Activated gamma-delta T cell treated with anti-CD3 and anti-CD28 coated beads, Interleukin-2, amount 50 U/mL, for 16 hours (primary cell): Measurements from ENCODE around the gene RPS14.

Experiments used
- DNase-seq: peaks from one replicate; pipeline ENCODE4 v3.0.0-alpha.2; 2020; ENCODE audit warnings: low read depth

The RPS14 gene

DNA sequence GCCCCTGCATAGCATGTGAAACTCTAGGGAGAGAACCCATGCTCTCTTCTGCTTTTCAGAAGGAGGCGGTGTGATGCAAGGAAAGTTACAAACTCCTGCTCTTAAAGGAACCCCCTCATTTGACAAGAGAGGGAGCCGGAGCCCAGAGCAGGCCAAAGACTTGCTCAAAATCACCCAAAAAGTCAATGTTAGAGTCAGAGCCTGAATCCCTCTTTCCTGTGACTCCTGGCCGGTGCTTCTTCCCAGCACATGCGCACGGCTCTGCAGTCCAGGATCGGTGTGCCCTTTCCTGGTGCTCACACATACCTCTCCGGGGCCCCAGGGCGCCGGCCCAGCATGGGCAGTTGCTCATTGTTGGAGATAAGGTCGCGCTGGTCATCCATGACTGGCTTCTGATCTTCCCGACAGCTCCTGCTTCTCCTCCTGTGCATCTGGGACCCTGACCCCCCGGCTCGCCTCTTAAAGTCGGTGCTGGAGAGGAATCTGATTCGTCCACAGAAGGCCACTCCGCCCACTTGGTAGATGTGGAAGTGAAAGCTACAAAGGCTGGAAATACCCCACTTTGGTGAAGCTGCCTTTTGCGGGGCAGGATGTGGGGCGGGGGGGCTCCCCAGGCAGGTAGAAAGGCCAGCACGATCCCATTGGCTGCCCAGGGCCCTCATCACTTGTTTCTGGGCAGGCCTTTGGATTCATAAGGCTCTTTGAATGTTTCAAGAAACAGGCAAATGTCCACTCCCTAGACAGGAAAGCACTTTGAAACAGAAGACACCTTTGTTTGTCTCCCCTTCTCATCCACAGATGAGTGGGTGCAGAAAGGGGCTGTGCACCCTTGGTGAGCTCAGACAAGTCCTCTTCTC lies 37.0 kb downstream of the RPS14 start, which contains the start of gene CD74:
CD74 (minus strand) TSS at position 592 of the 857 bp plus-strand sequence; CDS start at position 431, 161 bp downstream.
- peak; percentile 91 for DNase-seq

DNA sequence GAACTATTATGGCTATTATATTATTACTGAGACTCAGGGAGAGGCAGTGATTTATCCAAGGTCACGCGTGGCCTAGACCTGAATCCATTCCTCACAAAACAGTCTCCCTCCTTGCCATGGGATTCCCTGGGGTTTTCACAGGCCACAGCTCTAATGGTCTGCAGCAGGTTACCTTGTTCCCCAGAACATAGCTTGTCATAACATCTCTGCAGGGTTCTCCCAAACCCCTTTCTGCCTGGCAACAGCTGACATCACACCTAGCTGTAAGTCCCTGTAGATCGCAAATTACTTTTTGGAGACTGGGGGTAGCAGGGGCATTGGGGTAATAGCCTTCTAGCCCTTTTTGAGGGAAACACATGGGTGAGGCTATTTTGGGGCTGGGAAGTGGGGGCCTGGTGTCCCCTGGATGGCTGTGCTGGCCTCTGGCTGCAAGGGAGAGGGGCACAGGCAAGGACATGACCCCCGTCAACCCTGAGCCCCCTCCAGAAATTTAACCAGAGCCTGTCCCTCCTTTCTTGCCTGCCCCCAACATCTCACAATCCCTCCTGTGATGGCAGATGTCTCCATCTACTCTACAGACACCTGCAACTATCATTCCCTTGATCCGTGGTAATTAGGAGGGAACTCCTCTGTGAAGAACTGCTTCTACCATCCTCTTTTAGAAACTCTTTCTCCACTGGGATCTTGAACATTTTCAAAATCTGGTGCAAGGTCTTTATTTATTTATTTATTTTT lies 38.1 kb downstream of the RPS14 start:
- DNase-seq = peak; percentile 45

DNA sequence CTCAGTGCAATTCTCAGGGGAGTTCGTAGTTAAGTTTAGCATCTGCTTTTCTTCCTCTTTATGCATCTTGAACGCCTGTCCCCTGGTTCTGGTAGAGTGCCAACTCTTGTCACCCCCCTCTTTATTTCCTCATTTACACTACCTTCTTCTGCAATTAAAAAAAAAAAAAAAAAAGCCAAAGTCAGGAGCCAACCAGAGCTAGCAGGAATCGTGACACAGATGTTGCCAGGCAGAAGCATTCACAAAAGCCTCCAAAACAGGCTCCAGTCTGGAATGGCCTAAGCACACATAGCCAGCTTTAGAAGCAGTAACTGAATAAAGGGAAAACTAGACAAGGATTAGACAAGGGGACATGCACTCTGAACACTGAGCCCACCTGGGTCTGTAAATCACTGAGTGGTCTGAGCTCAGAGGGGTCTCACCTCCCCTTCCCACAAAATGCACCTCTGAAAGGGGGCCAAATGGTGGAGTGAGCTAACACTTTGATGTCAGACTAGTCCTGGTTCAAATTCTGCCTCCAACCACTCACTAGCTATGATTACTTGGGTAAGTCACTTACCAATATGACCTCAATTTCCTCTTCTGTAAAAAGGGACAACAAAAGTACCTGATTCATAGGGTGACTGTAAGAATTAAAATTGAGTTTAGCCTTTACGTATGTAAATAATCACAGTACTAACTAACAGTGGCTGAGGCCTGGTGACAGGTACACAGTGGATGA lies 38.9 kb downstream of the RPS14 start:
- no peak for DNase-seq

DNA sequence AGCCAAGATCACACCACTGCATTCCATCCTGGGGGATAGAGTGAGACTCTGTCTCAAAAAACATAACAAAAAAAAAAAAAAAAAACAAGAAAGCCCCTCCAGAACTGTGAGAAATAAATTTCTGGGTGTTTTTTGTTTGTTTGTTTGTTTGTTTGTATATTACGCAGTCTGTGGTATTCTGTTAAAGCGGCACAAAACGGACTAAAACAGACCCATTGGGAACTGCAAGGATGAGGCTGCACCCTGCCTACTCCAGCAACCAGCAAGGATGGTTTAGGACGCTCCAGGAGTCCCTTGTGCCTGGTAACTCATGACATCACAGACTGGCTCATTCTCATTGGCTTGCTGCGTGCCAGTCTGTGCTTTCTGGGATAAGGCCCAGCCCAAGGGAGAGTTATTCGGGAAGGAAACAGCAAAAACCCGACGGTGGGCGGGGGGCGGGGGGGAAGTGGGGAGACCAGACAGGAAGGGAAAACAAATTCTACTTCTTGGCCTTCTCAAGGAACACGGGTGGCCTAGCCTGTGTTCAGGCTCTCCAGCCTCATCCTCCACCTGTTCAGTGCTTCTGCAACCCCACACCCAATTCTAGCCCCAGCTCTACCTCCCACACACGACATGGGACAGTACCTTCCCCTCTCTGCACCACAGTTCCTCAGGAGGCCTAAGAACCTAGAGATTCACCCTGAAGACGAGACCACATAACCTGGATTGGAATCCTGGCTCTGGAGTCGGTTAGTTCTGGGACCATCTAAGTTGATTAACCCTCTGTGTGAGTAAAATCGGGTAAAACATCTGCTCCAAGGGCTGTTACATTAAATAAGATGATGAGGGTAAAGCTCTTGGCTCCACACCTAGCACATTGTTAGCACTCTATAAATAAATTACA lies 39.7 kb downstream of the RPS14 start:
- DNase-seq = no peak

DNA sequence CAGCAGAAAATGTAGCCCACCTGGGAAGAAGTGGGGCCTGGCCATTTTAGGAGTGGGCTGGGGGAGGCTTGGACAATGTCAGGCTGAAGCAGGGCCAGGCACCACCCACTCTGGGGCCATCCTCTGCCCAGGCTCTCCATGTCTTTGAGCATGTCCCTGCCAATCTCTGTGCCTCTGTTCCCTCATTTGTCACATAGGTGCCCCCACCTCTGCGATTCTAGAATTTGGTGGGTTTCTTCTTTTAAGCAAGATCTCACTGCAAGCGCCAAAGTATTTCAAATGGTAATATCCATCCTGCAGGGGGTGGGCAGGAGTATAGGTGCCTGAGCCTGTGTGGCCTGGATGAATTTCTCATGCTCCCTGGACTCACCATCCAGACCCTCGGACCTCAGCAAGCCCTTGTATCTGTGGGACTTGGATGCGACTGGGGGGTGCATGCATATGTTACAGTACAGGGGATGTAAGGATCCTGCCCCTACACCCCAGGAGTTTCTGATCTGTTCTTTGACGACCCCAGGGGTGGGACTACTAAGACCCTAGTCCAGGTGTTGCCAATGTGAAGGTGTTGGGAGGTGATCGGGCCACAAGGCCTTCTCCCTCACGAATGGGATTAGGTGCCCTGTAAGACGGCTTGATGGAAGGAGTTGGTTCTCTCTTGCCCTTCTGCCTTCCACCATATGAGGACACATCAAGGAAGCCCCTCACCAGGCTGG lies 41.2 kb downstream of the RPS14 start:
- no peak for DNase-seq

DNA sequence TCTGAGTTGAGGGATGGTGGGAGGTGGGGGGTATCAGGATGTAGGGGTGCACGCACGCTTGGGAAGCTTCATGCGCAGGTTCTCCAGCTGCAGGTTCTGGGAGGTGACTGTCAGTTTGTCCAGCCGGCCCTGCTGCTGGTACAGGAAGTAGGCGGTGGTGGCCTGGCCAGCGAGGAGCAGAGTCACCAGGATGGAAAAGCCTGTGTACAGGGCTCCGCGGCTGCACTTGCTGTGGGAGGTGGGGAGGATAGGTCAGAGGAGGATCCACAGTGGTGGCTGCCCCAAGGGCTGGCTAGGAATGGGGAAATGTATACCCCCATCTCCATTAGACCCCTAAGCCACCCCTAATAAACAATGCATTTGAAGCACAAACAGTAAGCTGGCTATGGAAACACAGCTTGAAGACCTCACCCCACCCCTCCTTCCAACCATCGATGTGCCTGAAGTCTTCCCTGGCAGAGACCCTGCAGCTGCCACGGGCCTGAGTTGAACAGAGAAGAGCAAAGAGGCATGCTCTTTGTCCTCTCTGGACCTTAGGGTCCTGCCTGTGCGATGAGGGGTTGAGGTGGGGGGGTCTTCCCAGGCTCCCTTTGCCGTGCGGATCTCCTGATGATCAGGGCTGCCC lies 42.3 kb downstream of the RPS14 start:
- no peak for DNase-seq

DNA sequence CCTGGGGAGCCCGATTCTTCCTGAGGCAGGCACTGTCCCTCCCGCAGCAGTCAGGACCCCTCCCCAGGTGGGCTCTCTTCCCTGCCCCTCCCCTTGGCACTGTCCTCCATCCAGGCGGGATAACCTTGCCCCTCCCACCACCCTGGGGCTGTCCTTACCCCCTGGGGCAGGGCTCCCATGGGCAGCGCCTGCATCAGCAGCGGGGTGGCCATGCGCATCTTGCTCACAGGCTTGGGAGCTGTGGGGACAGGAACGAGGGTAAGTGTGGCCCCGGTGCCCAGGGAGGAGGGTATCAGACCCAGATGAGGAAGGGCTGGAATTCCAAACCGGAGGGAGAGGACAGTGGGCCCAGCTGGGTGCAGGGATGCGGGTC lies 42.8 kb downstream of the RPS14 start:
- no peak for DNase-seq

DNA sequence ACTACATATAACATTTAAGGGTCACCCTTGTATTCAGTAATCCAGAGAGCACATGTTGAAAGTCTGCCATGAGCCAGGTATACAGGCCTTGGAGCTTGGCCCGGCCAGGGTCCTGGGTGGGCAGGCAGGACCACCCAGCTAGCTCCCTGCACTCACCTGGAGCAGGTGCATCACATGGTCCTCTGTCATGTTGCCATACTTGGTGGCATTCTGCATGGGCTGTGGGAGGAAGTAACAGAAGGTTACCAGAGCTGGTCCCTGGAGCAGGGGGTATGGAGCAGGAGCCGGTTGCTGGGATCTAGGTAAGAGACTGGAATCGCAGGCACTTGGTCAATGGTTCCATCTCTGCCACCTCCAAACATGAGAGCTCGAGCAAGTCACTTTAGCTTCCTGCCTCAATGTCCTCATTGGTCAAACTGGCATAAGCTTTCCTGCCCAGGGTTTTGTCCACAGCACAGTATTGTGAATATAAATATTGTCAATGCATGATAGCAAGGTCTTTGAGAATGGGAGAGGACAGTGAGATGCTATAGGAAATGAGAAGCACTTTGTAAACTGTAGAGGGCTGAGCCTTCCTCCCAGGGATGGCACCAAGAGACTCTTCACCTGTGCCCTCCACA lies 43.3 kb downstream of the RPS14 start:
- DNase-seq = no peak

DNA sequence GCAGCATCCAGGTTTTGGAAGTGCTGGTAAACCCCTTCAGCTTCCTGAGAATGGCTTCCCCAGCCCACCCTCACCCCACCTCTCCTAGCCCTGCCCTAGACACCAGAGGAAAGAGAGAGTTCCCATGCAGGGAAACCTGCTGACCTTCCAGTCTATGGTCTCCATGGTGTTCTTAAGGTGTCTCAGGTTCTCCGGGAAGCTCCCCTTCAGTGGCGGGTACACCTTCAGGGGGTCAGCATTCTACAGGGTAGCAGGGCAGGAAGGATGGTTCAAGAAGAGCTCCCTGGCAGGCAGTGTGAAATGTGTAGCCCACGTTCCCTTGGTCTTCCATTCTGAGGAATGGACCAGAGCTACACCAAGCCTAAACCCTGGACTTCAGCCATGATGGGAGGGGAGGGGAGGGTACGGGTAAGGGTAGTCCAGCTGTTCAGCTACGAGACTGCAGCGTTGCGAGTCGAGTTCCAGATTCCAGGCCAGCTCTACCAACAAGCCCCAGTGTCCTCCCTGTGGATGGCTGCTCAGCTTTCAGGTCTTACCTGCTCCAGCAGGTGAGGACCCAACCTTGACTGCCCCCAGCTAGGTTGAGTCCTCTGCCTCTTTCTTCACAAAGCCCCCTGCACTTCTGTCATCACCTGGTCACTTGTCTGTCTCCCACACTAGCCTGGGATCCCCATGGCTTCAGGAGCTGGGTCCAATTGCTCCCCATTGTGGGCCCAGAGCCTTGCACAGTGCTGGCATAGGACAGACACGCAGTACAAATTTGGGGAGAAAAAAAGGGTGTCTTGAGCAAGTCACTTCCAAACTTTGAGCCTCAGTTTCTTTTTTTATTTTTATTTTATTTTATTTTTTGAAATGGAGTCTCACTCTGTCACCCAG lies 44.4 kb downstream of the RPS14 start:
- no peak for DNase-seq

DNA sequence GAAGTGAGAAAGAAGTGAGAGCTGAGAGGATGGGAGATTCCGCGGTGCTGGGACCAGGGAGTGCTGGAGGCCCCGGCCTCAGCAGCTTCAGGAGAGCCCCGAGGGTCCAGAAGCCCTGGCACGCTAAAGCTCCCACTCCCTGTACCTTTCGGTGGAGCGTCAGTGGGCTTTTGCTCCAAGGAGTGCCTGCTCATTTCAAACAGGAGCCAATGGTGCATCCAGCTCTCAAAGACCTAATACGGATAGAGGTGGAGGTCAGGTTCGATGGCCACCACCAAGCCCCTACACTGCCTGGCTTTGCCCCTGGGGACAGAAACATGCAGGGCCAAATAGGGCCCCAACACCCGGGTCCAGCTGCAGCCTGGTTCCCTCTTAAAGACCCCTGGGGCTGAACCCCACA lies 45.0 kb downstream of the RPS14 start:
- no peak for DNase-seq

DNA sequence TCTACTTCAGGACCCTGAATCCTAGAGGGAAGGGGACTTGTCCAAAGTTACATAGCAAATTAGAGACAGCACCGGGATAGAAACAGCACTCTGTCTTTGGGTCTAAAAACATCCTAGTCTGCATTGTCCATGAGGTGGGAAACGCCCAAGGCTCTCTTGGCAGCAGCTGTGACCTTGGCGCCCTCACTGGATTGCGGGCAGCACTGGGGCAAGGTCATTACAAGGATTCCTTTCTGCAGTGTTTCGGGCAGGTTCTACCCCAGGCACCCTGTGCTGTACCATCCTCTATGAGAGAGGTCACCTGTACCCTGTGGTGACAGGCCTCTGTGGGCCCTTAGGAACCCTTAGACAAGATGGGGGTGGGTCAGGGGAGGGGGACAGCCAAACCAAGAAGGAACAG lies 45.4 kb downstream of the RPS14 start:
- no peak for DNase-seq

DNA sequence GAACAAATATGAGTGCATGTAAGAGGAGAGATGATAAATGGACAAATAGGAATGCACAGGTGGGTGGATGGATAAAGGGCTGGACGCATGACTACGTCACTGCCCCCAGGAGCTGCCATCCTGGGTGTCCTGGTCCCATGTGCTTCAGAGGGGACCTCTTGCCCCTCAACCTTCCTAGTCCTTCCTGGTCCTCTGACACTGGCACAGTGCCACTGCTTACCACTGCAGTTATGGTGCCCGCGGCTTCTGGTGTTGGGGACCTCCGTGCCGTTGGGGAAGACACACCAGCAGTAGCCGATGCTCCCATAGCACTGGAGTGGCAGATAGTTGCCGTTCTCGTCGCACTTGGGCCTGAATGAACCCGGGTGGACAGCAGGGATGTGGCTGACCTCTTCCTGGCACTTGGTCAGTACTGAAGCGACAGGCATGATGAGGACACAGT lies 46.6 kb downstream of the RPS14 start:
- no peak for DNase-seq

DNA sequence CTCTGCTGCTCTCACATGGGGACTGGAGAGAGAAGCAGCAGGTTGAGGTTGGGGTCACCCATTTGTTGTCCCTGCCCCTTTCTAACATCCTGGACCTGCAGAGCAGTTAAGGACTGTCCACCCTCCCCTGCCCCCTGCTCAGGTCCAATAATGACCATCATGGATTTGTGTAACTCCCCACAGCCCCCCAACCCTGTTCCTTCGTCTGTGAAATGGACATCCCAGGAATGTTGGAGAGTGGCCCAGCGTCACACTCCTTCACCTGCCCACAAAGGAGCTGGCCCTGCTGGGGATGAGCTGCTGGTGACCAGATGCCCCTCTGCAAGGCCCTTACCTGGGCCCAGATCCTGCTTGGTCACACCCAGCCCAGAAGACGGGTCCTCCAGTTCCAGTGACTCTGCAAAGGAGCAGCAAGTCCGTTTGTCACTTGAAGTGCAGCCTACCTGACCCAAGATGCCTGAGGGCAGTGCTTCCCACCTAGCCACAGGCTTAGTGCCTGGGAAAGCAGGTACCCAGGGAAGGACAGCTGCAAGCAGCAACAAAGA lies 47.2 kb downstream of the RPS14 start:
- no peak for DNase-seq

DNA sequence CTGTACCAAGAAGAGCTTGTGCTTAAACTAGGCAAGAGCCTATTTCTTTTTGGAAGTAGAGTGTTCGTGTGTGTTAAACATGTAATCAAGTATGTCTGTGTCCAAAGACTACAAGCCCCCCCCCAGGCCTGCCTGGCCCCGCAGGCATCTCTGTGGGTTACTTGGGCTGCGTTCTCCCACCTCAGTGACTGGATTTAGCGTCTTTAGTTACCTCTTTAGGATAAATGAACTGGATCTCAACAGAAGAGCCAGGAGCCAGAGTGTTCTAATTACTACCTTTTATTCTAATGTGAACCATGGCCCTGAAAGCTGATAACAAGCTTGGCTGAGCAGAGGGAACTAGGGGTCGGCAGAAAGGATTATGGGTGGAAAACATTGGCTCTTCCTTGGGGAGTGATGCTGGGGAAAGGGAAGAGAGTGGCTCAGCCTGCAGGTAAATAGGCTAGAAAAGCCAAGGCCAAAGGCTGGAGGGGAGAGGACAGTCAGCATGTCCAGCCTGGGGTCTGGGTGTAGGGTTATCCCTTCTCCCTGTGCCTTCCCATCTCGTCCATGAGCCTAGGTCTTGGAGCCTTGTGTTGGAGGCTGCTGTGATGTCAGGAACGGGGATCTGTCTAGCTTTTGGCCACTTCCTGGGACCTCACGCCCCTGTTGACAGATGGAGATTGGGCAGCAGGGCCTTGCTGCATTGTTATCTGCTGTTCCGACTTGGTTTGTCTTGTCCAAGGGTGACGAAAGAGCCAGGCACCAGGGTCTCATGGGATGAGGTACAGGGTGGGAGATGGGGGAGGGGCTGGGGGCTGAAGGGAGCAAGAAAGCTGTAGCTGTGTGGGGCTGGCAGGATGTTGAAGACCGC lies 47.9 kb downstream of the RPS14 start:
- DNase-seq = no peak

DNA sequence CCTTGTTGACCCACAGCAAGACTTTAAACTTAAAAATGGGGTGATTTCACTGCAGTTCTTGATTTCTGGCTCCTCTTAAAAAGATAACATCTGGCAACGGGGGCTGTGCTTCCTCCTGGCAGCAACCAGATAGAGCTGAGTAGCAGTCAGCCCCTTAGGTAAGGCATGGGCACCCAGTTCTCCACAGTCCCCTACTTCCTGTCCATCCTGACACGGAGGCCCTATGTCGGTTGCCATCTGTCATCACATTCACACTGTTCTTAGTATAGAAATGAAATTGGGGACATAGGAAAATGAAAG lies 48.5 kb downstream of the RPS14 start:
- DNase-seq = no peak

DNA sequence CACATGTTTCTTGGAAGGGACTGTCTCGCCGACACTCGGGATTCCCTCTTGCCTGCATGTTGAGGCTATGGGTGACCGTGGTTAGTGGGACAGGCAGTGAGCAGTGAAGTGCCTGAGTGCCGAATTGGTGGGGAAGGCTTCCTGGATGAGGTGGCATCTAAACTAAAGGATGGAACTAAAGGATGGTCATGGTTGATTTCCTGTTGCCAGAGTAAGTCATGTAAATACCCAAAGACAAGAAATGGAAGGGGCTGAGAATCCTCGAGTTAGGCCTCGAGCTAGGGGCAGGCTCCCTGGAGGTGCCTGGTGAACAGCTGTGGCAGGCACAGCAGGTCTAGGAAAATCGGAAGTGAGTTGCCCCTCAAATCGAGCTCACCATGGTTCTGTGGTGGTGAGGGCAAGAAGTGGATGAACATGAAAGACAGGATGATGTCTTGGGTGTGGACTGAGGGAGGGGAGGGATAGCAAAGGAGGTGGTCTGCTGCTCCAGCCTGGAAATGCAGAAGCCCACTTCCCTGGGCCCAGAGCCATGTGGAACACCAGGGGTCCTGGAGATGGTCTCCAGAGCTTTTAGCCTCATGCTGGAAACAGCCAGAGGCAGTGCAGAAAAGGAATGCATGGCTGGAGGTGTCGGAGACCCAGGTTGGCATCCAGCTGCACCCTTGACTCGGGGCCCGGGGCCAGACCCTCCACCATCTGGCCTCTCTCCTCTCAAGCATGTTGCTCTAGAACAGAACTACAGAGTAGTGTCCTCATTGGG lies 49.0 kb downstream of the RPS14 start:
- DNase-seq = no peak

DNA sequence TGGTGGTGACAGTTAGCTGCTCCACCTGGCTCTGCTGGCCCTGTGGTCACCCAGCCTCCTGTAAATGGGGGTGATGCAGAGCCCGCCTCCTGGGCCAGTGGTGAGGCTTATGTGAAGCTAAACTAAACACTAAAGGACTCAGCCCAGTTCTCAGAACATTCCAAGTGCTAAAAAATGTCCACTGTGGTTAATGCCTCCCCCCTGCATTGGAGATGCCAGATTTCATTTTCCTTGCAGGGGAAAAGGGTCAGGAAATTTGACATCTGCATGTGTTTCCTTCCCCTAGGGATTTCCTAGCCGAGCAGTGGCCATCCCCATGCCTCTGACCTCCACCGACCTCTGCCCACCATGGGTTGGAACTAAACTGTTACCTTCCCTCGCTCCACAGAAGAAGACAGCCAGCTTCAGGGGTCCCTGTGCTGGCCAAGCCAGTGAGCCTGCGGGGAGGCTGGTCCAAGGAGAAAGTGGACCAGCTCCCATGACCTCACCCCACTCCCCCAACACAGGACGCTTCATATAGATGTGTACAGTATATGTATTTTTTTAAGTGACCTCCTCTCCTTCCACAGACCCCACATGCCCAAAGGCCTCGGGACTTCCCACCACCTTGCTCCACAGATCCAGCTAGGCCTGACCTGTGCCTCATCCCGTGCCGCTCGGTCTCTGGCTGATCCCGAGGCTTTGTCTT lies 49.9 kb downstream of the RPS14 start:
- DNase-seq = no peak
